ENCODE measurements around the gene SLC16A9.

The SLC16A9 gene

GRCh38 chr10:59718257-59718656, 8.6 kb upstream of the SLC16A9 start:
- no peak for DNase-seq

GRCh38 chr10:59713196-59713821, 3.7 kb upstream of the SLC16A9 start:
- DNase-seq, result no peak

- no peak for DNase-seq
Measured at GRCh38 chr10:59711871-59712494, 2.3 kb upstream of the SLC16A9 start.

- DNase-seq, result peak; percentile 55
Measured at GRCh38 chr10:59708816-59709394, 745 bp downstream of the SLC16A9 start.

- no peak for DNase-seq
Measured at GRCh38 chr10:59706851-59707797, 2.5 kb downstream of the SLC16A9 start.

GRCh38 chr10:59705931-59706330, 3.7 kb downstream of the SLC16A9 start:
- DNase-seq, result no peak

- no peak for DNase-seq
Measured at GRCh38 chr10:59704630-59705029, 5.0 kb downstream of the SLC16A9 start.

- no peak for DNase-seq
Measured at GRCh38 chr10:59702347-59702746, 7.3 kb downstream of the SLC16A9 start.

- DNase-seq, result no peak
Measured at GRCh38 chr10:59700709-59701108, 8.9 kb downstream of the SLC16A9 start.

GRCh38 chr10:59698326-59698725, 11.3 kb downstream of the SLC16A9 start:
- DNase-seq, result no peak

- no peak for DNase-seq
Measured at GRCh38 chr10:59695637-59696036, 14.0 kb downstream of the SLC16A9 start.

- no peak for DNase-seq
Measured at GRCh38 chr10:59694936-59695335, 14.7 kb downstream of the SLC16A9 start.

GRCh38 chr10:59692113-59692512, 17.5 kb downstream of the SLC16A9 start:
- DNase-seq, result no peak

GRCh38 chr10:59688921-59689351, 20.7 kb downstream of the SLC16A9 start:
- DNase-seq, result no peak

- no peak for DNase-seq
Measured at GRCh38 chr10:59687657-59688056, 22.0 kb downstream of the SLC16A9 start.

GRCh38 chr10:59684006-59684405, 25.6 kb downstream of the SLC16A9 start:
- DNase-seq, result no peak

- no peak for DNase-seq
Measured at GRCh38 chr10:59682986-59683937, 26.4 kb downstream of the SLC16A9 start.

GRCh38 chr10:59680199-59680598, 29.5 kb downstream of the SLC16A9 start:
- no peak for DNase-seq

- DNase-seq, result no peak
Measured at GRCh38 chr10:59678884-59679301, 30.8 kb downstream of the SLC16A9 start.

GRCh38 chr10:59677253-59677831, 32.3 kb downstream of the SLC16A9 start:
- DNase-seq, result no peak

GRCh38 chr10:59675812-59676211, 33.8 kb downstream of the SLC16A9 start:
- no peak for DNase-seq

Measured in activated CD8-positive, alpha-beta memory T cell treated with anti-CD3 and anti-CD28 coated beads, Interleukin-2, amount 50 U/mL, for 48 hours (primary cell).